GF-D8 (cell line): ENCODE data around the gene SPCS2.
"Not testable (repeated sequence)": the region's sequence is repeated elsewhere in the genome, so short reads cannot be mapped to it uniquely, and the experiment has no call there.

Experiments used
- DNase-seq: peaks from one replicate; lab custom pipeline; 2025; lab: John Stamatoyannopoulos, UW

The SPCS2 gene

DNA sequence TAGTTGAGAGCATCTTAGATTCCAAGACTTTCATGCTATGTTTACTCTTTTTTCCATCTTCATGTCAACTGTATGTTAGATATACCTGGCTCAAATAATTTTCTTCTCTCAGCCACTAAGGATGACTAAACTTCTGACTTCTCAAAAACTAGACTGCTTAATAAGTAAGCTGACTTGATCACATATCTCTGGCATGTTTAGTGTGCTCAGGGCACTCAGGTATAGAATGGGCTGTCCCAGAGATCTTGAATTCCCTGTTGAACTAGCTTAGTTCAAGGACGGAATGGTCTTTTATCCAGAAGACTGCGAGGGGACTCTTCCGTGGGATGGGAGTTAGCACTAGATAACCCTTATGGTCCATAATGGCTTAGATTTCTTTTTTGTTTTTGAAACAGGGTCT, 52.6 kb downstream of the SPCS2 start:
- DNase-seq, result no peak

DNA sequence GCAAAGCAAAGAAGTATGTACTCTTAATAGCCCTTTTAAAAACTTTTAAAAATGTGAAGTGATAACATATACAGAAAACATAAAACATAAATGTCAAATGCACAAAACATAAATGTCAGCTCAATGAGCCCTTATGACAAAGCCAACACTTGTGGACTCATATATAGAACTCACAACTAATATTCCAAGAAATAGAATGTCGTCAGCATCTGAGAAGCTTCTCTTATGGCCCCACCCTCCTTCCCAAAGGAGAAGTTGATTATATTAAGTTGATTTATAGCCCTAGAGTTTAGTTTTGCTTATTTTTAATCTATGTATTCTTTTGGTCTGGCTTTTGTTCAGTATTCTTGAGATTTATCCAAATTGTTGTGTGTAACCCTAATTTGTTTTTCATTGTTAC, 53.5 kb downstream of the SPCS2 start:
- DNase-seq, result no peak

DNA sequence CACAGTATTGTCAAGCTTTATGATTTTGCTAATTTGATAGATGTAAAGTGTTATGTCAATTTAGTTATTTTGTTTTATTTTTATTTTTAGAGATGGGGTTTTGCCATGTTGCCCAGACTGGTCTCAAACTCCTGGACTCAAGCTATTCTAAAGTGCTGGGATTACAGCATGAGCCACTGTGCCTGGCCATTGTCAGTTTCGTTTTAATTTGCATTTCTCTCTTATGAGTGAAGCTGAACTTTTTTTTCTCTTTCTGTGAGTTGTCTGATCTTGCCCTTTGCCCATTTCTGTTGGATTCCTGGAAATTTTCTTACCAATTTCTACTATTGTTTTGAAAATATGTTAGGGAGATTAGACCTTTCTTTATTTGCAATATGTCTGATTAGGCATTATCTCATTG, 55.1 kb downstream of the SPCS2 start:
- DNase-seq, result no peak

DNA sequence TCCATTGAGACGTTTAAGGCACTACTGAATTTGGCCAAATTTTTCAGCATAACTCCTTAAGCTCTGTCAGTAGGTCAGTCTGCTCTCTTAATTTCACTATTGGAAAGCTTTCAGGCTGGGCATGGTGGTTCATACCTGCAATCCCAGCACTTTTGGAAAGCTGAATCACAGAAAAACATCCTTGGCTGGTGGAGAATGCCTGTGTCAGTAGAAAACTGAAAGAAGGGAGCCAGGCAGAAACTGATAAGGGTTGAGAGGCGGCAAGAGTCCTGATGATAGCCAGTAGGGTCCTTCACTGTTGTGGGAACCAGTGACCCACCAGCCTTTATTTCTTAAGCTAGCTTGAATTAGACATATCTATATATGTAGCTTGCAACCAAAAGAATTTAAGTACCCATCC, 62.3 kb downstream of the SPCS2 start:
- no peak for DNase-seq

DNA sequence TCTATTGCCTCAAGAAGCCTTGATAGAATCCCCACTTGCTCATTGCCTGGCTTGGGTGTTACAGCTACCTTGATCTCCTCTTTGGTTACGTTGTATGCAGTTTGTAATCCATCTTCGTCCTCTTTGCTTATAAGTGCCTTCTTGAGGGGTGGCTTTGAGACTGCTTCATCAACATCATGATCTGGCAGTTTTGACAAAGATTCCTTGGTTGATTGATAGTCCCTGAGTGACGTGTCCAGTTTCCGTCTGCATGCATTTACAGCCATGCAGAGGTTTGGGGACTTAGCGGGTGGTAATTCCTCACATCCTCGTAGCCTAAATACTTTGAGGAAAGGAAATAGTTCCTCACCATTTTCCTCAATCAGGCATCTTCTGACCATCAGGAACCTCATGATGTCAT, 62.8 kb downstream of the SPCS2 start:
- DNase-seq, result no peak

DNA sequence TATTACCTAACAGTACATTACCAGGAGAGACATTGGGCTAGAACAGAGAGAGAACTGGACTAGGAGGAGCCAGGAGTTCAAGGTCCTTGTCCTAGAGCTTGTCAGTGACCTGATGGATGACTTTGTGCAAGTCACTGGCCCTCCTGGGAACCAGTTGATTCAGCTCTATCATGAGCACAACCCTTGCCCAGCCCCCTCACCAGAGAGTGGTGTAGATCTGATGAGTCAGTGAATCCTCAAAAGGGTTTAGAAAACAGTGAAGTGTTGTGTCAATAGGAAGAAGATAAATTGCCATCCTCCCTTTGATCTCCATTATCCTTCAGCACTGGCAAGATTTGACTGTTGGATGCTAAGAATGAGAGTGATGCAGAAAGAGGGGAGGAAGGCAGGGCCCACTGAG, 64.0 kb downstream of the SPCS2 start:
- no peak for DNase-seq

DNA sequence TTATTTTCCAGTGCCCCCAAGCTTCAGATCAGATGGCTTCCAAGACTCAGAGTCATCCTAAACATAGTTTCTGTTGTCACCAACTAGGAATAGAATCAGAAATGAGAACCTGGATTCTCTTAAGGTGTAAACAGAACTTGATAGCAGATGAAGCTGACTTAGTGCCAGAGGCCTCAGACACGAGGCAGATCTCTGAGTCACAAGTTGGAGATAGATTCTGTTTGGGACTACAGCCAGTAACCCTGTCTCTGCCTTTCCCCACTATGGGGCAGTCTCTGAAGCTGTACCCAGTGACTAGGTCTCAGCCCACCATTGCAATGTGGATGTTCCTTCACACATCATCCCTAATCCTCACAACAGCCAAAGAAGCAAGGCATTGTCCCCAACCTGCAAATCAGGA, 65.1 kb downstream of the SPCS2 start:
- DNase-seq, result no peak

DNA sequence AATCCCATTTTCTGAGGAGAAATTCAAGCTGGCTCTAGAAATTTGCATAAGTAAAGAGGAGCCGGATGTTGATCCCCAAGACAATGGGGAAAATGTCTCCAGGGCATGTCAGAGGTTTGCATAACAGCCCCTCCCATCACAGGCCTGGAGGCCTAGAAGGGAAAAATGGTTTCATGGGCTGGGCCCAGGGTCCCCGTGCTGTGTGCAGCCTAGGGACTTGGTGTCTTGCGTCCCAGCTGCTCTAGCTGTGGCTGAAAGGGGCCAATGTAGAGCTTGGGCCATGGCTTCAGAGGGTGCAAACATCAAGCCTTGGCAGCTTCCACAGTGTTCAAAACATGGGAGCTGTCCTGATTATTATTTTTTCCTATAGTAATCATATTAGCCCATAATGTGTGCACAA, 70.1 kb downstream of the SPCS2 start:
- not testable (repeated sequence) for DNase-seq

DNA sequence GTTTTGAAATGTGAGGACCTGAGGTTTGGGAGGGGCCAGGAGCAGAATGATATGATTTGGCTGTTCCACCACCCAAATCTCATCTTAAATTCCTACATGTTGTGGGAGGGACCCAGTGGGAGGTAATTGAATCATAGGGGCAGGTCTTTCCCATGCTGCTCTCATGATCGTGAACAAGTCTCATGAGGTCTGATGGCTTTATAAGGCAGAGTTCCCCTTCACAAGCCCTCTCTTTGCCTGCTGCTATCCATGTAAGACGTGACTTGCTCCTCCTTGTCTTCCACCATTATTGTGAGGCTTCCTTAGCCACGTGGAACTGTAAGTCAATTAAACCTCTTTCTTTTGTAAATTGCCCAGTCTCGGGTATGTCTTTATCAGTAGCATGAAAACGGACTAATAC, 71.3 kb downstream of the SPCS2 start:
- DNase-seq, result not testable (repeated sequence)

DNA sequence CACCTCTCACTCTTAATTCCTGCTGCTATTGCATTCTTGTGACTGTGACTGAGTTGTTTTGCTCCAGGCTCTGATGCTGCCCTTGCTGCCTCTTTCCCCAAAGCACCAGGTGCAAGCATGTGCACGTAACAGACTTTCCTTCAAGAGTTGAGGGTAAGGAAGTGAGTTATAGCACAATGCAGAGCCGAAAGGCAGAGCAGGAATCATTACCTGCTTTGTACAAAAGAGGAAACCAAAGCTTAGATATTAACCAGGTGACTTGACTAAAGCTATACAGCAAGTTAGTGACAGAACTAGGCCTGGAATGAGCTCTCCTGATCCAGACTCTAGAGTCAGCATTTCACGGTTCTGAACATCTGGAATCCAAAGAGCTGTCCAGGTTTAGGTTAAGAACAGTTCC, 73.2 kb downstream of the SPCS2 start:
- DNase-seq, result no peak

DNA sequence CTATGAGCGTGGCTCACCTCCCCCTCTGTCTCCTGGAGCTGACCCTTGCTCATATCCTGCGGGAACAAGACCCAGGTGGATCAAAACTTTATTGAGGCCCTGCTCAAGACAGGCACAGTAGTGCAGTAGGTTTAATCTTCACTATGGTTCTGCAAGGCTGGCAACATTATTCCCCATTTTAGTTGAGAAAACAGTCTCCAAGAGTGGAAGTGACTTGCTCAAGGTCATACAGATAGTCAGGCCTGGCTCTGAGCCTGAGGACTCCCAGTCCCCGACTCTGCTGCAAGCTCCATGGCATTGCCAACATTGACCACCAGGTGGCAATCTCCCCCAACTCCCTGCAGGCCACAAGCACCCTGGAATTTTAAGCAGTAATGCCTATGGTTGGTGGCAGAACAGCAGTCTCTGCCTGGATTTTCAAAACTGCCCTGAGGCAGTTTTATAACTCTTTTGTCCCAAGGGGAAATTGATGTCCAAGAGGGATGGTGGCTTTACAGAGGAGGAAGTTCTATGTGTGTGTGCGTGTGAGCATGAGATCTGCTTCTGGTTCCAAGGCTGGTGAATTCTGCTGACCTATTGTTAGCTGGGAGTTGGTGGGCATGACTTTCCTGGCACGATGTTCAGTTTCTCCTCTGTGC, 73.8 kb downstream of the SPCS2 start:
- DNase-seq, result peak; percentile 2

DNA sequence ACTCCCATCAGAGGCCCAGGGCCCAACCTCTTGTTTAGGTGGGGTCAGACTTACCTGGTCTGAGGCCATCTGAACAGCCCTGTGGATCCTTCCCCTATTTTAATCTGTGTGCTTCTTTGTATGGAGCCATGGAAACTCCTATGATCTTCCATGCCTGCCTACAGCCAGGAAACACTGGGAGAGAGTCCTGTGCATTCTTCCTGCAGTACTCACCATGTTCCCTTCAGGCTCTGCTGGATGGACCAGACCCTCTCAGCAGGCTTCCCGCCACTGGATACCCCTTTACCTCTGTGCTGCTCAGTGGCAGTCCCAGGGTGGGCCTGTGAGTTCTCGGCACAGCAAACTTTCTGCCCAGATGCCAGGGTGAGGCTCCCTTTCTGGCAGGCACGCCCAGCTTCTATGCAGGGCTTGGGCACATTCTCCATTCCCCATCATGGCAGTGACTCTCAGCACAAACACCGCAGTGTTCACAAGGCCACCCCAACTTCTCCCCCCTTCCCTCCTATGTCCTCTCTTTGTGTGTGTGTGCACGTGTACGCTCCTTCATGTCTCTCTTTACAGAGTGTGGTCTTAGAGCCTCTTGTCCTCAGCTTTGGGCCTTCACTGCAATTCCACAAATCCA, 74.5 kb downstream of the SPCS2 start:
- DNase-seq, result no peak

DNA sequence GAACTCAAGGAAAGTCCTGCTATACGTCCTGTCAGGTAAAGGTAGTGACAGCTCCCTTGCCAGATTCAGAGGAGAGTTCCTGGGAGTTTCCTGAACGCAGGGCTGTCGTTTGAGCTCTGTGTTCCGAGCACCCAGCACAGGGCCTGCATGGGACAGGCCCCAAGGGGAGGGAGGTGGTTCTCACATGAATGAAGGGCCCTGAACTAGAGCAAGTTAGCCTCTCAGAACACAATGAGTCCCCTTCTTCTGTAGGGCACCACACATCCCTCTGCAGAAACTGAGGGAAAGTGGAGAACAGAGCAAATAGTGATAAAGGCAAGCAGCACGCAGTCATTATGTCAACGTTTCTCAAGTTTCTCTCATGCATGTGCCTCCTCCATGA, 75.0 kb downstream of the SPCS2 start:
- no peak for DNase-seq

DNA sequence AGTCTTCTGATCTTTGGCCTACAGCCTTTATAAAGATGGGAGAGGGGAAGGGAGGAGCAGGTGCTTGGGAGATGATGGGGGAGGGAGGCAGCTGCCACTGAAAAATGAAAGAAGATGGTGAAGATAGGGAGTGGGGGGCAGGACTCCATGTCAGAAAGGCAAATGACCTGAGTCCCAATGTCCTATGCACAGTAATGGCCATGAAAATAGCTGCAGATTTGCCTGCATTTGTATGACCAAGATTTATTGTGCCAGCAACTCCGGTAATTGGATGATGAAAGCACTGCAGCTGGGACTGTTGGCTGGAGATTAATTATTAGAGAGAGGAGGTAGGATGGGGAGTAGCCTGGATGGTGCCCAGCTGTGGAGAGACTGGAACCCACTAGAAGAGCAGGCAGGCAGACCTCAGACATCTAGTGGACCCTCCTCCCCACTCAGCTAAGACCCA, 75.7 kb downstream of the SPCS2 start:
- DNase-seq, result no peak

DNA sequence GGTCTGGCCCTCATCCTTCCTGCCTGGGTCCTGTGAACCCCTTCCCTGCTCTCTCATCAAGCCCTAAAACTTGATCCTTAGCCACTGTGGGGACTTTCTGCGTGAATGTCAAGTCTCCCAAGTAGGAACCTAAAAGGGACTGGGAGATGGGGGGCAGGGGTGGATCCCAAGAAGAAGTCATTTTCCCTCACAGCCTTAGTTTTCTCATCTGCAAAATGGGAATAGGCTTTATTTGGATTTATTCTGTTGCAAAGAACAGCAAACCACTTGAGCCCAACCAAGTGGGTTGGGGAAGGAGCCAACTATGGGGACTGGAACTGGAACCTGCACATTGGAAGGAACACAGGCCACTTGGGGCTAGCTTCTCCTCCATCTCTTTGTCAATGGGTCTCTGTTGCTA, 76.5 kb downstream of the SPCS2 start:
- DNase-seq, result no peak

DNA sequence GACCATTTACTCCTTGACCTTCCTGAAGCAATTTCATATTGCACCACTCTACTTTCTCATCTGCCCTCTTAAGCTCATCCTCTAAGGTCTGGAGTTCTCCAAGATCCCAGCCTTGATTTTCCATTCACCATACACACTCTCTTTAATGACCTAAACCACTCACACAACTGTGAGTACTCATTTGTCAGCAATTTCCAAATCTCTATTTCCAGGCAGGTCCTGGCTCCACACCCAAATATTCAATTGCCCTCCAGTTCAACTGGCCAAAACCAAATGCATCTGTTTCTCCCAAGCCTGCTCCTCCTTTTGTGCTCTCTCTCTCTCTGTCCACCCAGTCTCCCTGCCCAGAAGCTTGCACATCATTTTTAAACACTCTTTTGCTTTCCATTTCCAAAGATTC, 79.3 kb downstream of the SPCS2 start:
- no peak for DNase-seq
